SK-N-MC (cell line): ENCODE data around the gene CDC42BPB.

Experiments
- EZH2 ChIP-seq: fragments of 200-600 bp; sonication (generic); IDR thresholded peaks from one replicate; pipeline ENCODE4 v1.6.1; 2017; ENCODE audit warnings: antibody characterized with exemption
- FOXP2 ChIP-seq: optimal IDR thresholded peaks from 2 replicates; pipeline ENCODE3; 2011; ENCODE audit warnings: mild to moderate bottlenecking, moderate library complexity; ENCODE audit not compliant: insufficient read depth; ENCODE audit errors: extremely low read length, control extremely low read depth
- POLR2AphosphoS5 ChIP-seq: IDR thresholded peaks from 2 replicates; pipeline ENCODE4 v1.6.1; 2012; ENCODE audit warnings: mild to moderate bottlenecking, low read depth, low read length, borderline replicate concordance

GRCh38 chr14:102969901-102970300, 87.4 kb downstream of the CDC42BPB start:
- TF ChIP-seq EZH2 (no peak), POLR2AphosphoS5 (no peak), FOXP2 (no peak)
